NK-92 treated with Interleukin-12 subunit alpha and Interleukin-12 subunit beta, amount 100 ng/mL, for 24 hours (cell line): Measurements from ENCODE around the gene IL17RD.
A peak's percentile ranks its signal among the peaks of the same experiment; 100 is the strongest.

ENCODE experiments used
- DNase-seq: peaks from one replicate; lab custom pipeline; 2025; lab: John Stamatoyannopoulos, UW

IL17RD gene

GRCh38 chr3:57065588-57065987 lies 99.6 kb downstream of the IL17RD start:
- no peak for DNase-seq

GRCh38 chr3:57064572-57064971 lies 100.6 kb downstream of the IL17RD start:
- DNase-seq: no peak

DNA sequence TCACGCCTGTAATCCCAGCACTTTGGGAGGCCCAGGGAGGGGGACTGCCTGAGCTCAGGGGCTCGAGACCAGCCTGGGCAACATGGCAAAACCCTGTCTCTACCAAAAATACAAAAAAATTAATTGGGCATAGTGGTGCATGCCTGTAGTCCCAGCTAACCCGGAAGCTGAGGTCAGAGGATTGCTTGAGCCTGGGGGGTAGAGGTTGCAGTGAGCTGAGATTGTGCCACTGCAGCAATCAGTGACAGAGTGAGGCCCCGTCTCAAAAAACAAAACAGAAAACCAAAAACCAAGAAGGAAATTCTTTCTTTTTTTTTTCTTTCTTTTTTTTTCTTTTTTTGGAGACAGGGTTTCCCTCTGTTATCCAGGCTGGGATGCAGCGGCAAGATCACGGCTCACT lies 101.2 kb downstream of the IL17RD start:
- DNase-seq: peak; percentile 26

GRCh38 chr3:57063032-57063431 lies 102.1 kb downstream of the IL17RD start:
- DNase-seq: no peak

- DNase-seq: no peak
These were observed 103.0 kb downstream of the IL17RD start for GRCh38 chr3:57062101-57062631.

GRCh38 chr3:57061556-57061955 lies 103.6 kb downstream of the IL17RD start:
- no peak for DNase-seq

GRCh38 chr3:57060089-57060821 lies 104.9 kb downstream of the IL17RD start, which contains the start of gene SPATA12:
Gene SPATA12 (plus strand): TSS chr3:57060664. CDS start chr3:57073695, 13,031 bp downstream.
- DNase-seq: peak; percentile 32

- no peak for DNase-seq
These were observed 105.7 kb downstream of the IL17RD start for GRCh38 chr3:57059411-57059810.

GRCh38 chr3:57057351-57057750 lies 107.8 kb downstream of the IL17RD start:
- DNase-seq: no peak

DNA sequence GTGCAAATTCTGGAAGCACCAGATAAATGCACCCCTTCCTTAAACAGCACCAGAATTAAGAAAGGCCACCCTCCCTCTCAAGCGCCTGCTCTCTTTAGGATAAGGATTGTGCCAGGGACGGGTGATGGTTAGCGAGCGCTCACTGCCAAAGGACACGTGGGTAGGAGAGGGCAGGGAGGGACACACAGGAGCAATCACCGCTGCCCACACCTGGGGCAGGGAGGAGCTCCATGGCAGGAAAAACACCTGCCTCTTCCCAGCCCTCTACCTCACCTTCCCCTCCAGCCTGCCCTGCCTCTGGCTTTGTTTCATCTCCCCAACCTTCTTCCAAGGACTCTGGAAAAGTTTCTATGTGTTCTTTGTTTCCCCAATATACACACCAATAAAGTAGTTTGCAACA lies 112.0 kb downstream of the IL17RD start:
- no peak for DNase-seq

DNA sequence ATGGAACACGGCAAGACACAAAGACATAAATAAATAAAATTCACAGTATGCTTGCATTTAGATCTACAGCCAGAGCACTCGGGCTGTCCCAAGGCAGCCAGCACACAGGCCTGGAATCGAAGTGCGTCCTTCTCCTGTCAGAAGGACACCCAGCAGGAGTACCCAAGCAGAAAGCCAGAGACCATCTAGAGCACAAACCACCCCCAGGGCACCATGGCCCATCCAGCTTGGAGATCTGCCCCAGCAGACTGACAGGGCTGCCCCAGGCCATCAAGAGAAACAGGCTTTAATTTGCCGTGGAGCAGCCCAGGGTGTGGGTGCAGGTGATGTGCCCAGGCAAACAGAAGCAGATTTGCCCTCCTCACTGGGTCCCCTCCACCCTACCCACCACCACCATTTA lies 112.5 kb downstream of the IL17RD start:
- no peak for DNase-seq

- DNase-seq: no peak
These were observed 116.4 kb downstream of the IL17RD start for GRCh38 chr3:57048728-57049127.

GRCh38 chr3:57048052-57048671 lies 117.0 kb downstream of the IL17RD start:
- no peak for DNase-seq

GRCh38 chr3:57046101-57046765 lies 118.9 kb downstream of the IL17RD start:
- DNase-seq: no peak

- no peak for DNase-seq
These were observed 121.6 kb downstream of the IL17RD start for GRCh38 chr3:57043518-57043917.

DNA sequence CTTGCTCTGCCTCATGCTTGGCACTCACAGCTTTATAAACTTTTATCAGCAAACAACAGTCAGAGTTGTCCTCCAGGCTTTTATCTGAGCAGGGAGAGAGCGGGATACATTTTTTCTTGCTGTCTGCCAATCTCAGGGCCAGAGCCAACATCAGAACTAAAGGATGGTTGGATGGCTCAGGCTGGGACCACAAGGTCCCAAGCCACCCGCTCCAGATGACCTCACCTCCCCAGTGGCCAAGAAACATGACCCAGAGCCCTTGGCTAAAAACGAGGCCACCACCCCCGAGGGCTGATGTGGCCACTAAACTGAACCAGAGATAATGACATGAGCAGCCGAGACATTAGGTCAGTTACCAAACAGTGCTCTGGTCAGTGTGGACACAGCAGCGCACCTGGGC lies 123.5 kb downstream of the IL17RD start:
- DNase-seq: no peak
